DOHH2 (cell line): ENCODE measurements around the gene CIT.

Experiments used
- EZH2phosphoT487 ChIP-seq: fragments of 200-600 bp; sonication (generic); IDR thresholded peaks from 2 replicates; pipeline ENCODE4 v1.6.1; 2017; ENCODE audit warnings: borderline replicate concordance, mild to moderate bottlenecking, antibody characterized with exemption, low read length, moderate library complexity, mixed read lengths
- TF ChIP-seq, protein P1 (sequence below): fragments of 200-600 bp; sonication (generic); IDR thresholded peaks from one replicate; pipeline ENCODE4 v1.5.1; 2014; ENCODE audit warnings: antibody characterized with exemption, mild to moderate bottlenecking, low read depth, low read length; ENCODE audit not compliant: poor library complexity, severe bottlenecking

DNA sequence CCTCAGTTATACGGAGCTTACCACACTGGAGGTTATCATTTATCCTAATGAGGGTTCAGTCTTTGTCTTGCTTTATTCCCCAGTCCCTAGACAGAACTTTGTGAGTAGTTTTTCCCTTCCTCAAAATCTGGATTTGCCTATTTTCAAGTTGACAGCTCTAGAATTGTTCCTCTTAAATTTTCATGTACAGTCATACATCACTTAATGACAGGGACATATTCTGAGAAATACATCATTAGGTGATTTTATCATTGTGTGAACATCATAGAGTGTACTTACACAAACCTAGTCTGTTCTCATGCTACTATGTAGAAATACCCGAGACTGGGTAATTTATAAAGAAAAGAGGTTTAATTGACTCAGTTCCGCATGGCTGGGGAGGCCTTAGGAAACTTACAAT, 206.1 kb downstream of the CIT start:
- TF ChIP-seq EZH2phosphoT487, result no peak
- TF ChIP-seq, protein P1, sequence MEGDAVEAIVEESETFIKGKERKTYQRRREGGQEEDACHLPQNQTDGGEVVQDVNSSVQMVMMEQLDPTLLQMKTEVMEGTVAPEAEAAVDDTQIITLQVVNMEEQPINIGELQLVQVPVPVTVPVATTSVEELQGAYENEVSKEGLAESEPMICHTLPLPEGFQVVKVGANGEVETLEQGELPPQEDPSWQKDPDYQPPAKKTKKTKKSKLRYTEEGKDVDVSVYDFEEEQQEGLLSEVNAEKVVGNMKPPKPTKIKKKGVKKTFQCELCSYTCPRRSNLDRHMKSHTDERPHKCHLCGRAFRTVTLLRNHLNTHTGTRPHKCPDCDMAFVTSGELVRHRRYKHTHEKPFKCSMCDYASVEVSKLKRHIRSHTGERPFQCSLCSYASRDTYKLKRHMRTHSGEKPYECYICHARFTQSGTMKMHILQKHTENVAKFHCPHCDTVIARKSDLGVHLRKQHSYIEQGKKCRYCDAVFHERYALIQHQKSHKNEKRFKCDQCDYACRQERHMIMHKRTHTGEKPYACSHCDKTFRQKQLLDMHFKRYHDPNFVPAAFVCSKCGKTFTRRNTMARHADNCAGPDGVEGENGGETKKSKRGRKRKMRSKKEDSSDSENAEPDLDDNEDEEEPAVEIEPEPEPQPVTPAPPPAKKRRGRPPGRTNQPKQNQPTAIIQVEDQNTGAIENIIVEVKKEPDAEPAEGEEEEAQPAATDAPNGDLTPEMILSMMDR, result no peak
